GM19238 (cell line): ENCODE results near the gene RGS7.
"Not testable (repeated sequence)": the region's sequence is repeated elsewhere in the genome, so short reads cannot be mapped to it uniquely, and the experiment has no call there.

Experiments
- DNase-seq: peaks from one replicate; pipeline ENCODE4 v3.0.0; 2011; ENCODE audit warnings: low spot score; ENCODE audit not compliant: insufficient read length

The RGS7 gene

GRCh38 chr1:240737298-240737697, 619.7 kb downstream of the RGS7 start:
- DNase-seq = no peak

GRCh38 chr1:240734705-240735104, 622.3 kb downstream of the RGS7 start:
- DNase-seq = not testable (repeated sequence)

GRCh38 chr1:240734001-240734400, 623.0 kb downstream of the RGS7 start:
- no peak for DNase-seq

GRCh38 chr1:240732390-240732789, 624.6 kb downstream of the RGS7 start:
- no peak for DNase-seq
